GM12864 (cell line): ENCODE results near the gene KHDRBS2.

Experiments
- DNase-seq: peaks from one replicate; pipeline ENCODE4 v3.0.0-alpha.2; 2011; ENCODE audit warnings: low read depth
- H3K4me3 ChIP-seq: 2 replicates; pipeline ENCODE4 v1.5.1; 2011; ENCODE audit warnings: mild to moderate bottlenecking, low read depth, low read length, control low read depth
- CTCF ChIP-seq: IDR thresholded peaks from 2 replicates; pipeline ENCODE4 v1.5.1; 2011; ENCODE audit warnings: low read depth, mild to moderate bottlenecking, moderate library complexity, low read length, control low read depth, inconsistent platforms; ENCODE audit errors: missing control alignments

The KHDRBS2 gene

GRCh38 chr6:61868507-61869080 is 417.4 kb downstream of the KHDRBS2 start:
- no peak for TF ChIP-seq CTCF
- DNase-seq: no peak
- no peak overlapping the region for H3K4me3 ChIP-seq

GRCh38 chr6:61867635-61868034 is 418.4 kb downstream of the KHDRBS2 start:
- TF ChIP-seq CTCF: no peak
- no peak for DNase-seq
- no peak overlapping the region for H3K4me3 ChIP-seq

GRCh38 chr6:61857541-61857940 is 428.5 kb downstream of the KHDRBS2 start:
- DNase-seq: no peak
- no peak overlapping the region for H3K4me3 ChIP-seq
- no peak for TF ChIP-seq CTCF

- no peak overlapping the region for H3K4me3 ChIP-seq
- DNase-seq: no peak
- no peak for TF ChIP-seq CTCF
These were observed 444.1 kb downstream of the KHDRBS2 start for GRCh38 chr6:61841958-61842357.

GRCh38 chr6:61835237-61835636 is 450.8 kb downstream of the KHDRBS2 start:
- DNase-seq: no peak
- no peak for TF ChIP-seq CTCF
- no peak overlapping the region for H3K4me3 ChIP-seq

GRCh38 chr6:61833176-61833755 is 452.8 kb downstream of the KHDRBS2 start:
- no peak for DNase-seq
- H3K4me3 ChIP-seq: no peak overlapping the region
- TF ChIP-seq CTCF: no peak

GRCh38 chr6:61817716-61818115 is 468.3 kb downstream of the KHDRBS2 start:
- H3K4me3 ChIP-seq: no peak overlapping the region
- no peak for DNase-seq
- TF ChIP-seq CTCF: no peak
